Measurements from ENCODE around the gene KDM4C. TPM values are rescaled to one million over a fixed set of nuclear protein-coding genes. Genes with fewer than 3 reads are reported as not detected.

KDM4C gene
- total RNA-seq, 1 experiment from 2014 or later = 16.8 TPM

DNA sequence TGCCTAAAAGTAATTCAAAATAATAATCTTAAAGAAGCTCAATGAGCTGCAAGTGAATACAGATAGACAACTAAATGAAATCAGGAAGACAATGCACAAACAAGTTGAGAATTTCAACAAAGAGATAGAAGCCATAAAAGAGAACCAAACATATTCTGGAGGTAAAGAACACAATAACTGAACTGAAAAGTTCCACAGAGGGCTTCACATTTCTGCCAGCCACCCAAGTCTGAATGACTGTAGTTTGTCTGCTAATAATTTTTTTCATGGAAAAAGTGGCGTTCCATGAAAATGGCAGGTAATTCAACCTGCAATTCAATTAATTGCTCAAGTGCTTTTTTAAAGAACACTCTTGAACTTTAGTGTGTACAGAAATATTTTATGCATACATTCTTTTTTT lies 251.3 kb downstream of the KDM4C start:
- POLR2A ChIA-PET = no interaction called here
- Histone ChIP-seq H3K9ac (ENCODE audit: low read length) (no peak overlapping the region), H3K9me2 (ENCODE audit: insufficient read depth) (no peaks in the 10 kb centered on the region), H3K27ac (ENCODE audit: low read depth, low read length) (no peak overlapping the region), H3K4me1 (ENCODE audit: control insufficient read depth in 1 of 2, insufficient read depth in 2 of 2, low read length in 2 of 2) (no peaks in the 10 kb centered on the region), H3K4me3 (replicated peaks in 1 of 2; ENCODE audit: low read depth in 1 of 2, low read length in 2 of 2) (no peak overlapping the region), H3K79me2 (ENCODE audit: insufficient read depth, low read length) (no peaks in the 10 kb centered on the region), H2AFZ (ENCODE audit: low read depth, low read length, poor library complexity, severe bottlenecking) (no peak overlapping the region), H4K20me1 (ENCODE audit: insufficient read depth) (no peaks in the 10 kb centered on the region), H3K9me3 (ENCODE audit: control insufficient read depth in 1 of 2, insufficient read depth in 1 of 2, low read depth in 1 of 2, low read length in 2 of 2) (no peaks in the 10 kb centered on the region), H3K27me3 (ENCODE audit: insufficient read depth, low read length) (no peaks in the 10 kb centered on the region), H3K36me3 (ENCODE audit: control insufficient read depth in 1 of 2, insufficient read depth in 2 of 2, low read length in 2 of 2) (peaks cover 0 to 5% of the 10 kb centered on the region in 2 experiments; a peak in 2 of 4 replicates), H3K4me2 (ENCODE audit: low read length) (no peak overlapping the region)
- BruUV-seq (replicated peaks) = no TSS peak
- RAD21 ChIA-PET (ENCODE audit: low non-redundant PET in 1 of 2, low total read pairs in 2 of 2, uncharacterized antibody in 2 of 2, unreplicated experiment in 2 of 2) = no interaction called here
- ATAC-seq (no peak), DNase-seq (ENCODE audit: low read depth, low spot score) (no peak)
- intact Hi-C loops (cut with micrococcal nuclease) = no loop called here
- no peak for TF ChIP-seq POLR2A (IDR thresholded peaks at IDR 0.05; ENCODE audit: borderline replicate concordance, extremely low read depth, insufficient read depth, insufficient read length)
- no peak for TF ChIP-seq SP1 (IDR thresholded peaks at IDR 0.05; ENCODE audit: low read depth)
- TF ChIP-seq ZFX (IDR thresholded peaks at IDR 0.05) = no peak
- CTCF ChIA-PET = no interaction called here

DNA sequence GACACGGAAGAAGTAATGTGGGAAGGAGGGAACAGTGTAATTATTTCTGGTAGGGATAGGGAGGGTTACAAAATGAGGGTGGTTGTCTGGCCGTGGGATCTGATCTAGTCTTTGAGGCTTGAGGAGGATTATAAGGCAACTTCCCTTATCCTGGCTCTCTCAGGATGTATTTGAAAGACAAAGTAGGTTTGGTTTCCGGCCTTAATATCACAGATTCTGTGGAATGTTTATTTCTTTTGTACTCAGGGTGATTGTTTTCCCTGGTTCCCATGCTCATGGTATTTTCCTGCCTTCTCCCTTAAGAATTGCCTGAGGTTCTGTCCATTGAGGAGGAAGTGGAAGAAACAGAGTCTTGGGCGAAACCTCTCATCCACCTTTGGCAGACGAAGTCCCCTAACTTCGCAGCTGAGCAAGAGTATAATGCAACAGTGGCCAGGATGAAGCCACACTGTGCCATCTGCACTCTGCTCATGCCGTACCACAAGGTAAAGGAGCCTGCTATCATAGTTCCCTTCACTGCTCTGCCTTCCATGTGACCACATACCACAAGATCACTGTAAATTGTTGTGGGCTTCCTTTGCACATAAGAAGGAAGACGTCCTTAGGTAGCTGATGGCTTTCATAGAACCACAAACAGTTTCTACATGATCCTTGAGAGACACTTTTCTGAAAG lies 253.8 kb downstream of the KDM4C start:
- no peaks in the 10 kb centered on the region for H3K9me2 ChIP-seq (ENCODE audit: insufficient read depth)
- no peaks in the 10 kb centered on the region for H3K79me2 ChIP-seq (ENCODE audit: insufficient read depth, low read length)
- H3K36me3 ChIP-seq (ENCODE audit: control insufficient read depth in 1 of 2, insufficient read depth in 2 of 2, low read length in 2 of 2) = peaks cover 0 to 5% of the 10 kb centered on the region in 2 experiments; a peak in 2 of 4 replicates
- no peak for DNase-seq (ENCODE audit: low read depth, low spot score)
- H3K4me1 ChIP-seq (ENCODE audit: control insufficient read depth in 1 of 2, insufficient read depth in 2 of 2, low read length in 2 of 2) = no peaks in the 10 kb centered on the region
- RAD21 ChIA-PET (ENCODE audit: low non-redundant PET in 1 of 2, low total read pairs in 2 of 2, uncharacterized antibody in 2 of 2, unreplicated experiment in 2 of 2) = no interaction called here
- no peak for ATAC-seq
- H3K4me2 ChIP-seq (ENCODE audit: low read length) = no peak overlapping the region
- TF ChIP-seq JUND (IDR thresholded peaks at IDR 0.05) (no peak), YY1 (IDR thresholded peaks at IDR 0.05; ENCODE audit: extremely low read depth, insufficient replicate concordance, low read depth, low read length) (no peak)
- TF ChIP-seq, protein P1, sequence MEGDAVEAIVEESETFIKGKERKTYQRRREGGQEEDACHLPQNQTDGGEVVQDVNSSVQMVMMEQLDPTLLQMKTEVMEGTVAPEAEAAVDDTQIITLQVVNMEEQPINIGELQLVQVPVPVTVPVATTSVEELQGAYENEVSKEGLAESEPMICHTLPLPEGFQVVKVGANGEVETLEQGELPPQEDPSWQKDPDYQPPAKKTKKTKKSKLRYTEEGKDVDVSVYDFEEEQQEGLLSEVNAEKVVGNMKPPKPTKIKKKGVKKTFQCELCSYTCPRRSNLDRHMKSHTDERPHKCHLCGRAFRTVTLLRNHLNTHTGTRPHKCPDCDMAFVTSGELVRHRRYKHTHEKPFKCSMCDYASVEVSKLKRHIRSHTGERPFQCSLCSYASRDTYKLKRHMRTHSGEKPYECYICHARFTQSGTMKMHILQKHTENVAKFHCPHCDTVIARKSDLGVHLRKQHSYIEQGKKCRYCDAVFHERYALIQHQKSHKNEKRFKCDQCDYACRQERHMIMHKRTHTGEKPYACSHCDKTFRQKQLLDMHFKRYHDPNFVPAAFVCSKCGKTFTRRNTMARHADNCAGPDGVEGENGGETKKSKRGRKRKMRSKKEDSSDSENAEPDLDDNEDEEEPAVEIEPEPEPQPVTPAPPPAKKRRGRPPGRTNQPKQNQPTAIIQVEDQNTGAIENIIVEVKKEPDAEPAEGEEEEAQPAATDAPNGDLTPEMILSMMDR (IDR thresholded peaks at IDR 0.05 in 2 of 3, conservative IDR thresholded peaks at IDR 0.05 in 1 of 3; ENCODE audit: borderline replicate concordance in 1 of 3, insufficient read depth in 1 of 3, low read depth in 2 of 3, low read length in 2 of 3) = no peak
- H3K4me3 ChIP-seq (replicated peaks in 1 of 2; ENCODE audit: low read depth in 1 of 2, low read length in 2 of 2) = no peak overlapping the region
- intact Hi-C loops (cut with micrococcal nuclease) = no loop called here
- CTCF ChIA-PET = no interaction called here
- no peaks in the 10 kb centered on the region for H3K9me3 ChIP-seq (ENCODE audit: control insufficient read depth in 1 of 2, insufficient read depth in 1 of 2, low read depth in 1 of 2, low read length in 2 of 2)
- no peaks in the 10 kb centered on the region for H3K27me3 ChIP-seq (ENCODE audit: insufficient read depth, low read length)
- POLR2A ChIA-PET = no interaction called here
- no peak overlapping the region for H3K9ac ChIP-seq (ENCODE audit: low read length)
- H2AFZ ChIP-seq (ENCODE audit: low read depth, low read length, poor library complexity, severe bottlenecking) = no peak overlapping the region
- H4K20me1 ChIP-seq (ENCODE audit: insufficient read depth) = no peaks in the 10 kb centered on the region
- no peak overlapping the region for H3K27ac ChIP-seq (ENCODE audit: low read depth, low read length)
- no TSS peak for BruUV-seq (replicated peaks)
